ENCODE results near the gene HAO2.

The HAO2 gene

GRCh38 chr1:119326251-119326650 lies 42.3 kb upstream of the HAO2 start:
- H3K27ac ChIP-seq: no peak overlapping the region
- TF ChIP-seq CTCF (IDR thresholded peaks at IDR 0.05; ENCODE audit: low read depth, low read length, missing control alignments): no peak
- in situ Hi-C loops (cut with HindIII; ENCODE audit: low pct_ligation_motif_present, low sequenced_read_pairs): no loop called here
- no peaks in the 10 kb centered on the region for H3K36me3 ChIP-seq (replicated peaks)
- DNase-seq: no peak
- no peak overlapping the region for H3K4me3 ChIP-seq (ENCODE audit: low read depth, low read length)
- H3K27me3 ChIP-seq (replicated peaks): no peaks in the 10 kb centered on the region

GRCh38 chr1:119327094-119327449 lies 41.5 kb upstream of the HAO2 start:
- H3K27ac ChIP-seq: no peak overlapping the region

GRCh38 chr1:119327450-119328155 lies 41.0 kb upstream of the HAO2 start:
- H3K36me3 ChIP-seq (replicated peaks): no peaks in the 10 kb centered on the region
- no peaks in the 10 kb centered on the region for H3K27me3 ChIP-seq (replicated peaks)
- peak; percentile 74 for TF ChIP-seq CTCF (IDR thresholded peaks at IDR 0.05; ENCODE audit: low read depth, low read length, missing control alignments)
- DNase-seq: no peak
- in situ Hi-C loops (cut with HindIII; ENCODE audit: low pct_ligation_motif_present, low sequenced_read_pairs): no loop called here
- H3K4me3 ChIP-seq (ENCODE audit: low read depth, low read length): peak overlapping the region; percentile 47
- no peak overlapping the region for H3K27ac ChIP-seq

More at GRCh38 chr1:119327094-119327449, 41.5 kb upstream of the HAO2 start:
- Histone ChIP-seq H3K27me3 (replicated peaks) (no peaks in the 10 kb centered on the region), H3K4me3 (ENCODE audit: low read depth, low read length) (peak overlapping the region; percentile 47), H3K36me3 (replicated peaks) (no peaks in the 10 kb centered on the region)
- DNase-seq: no peak
- no peak for TF ChIP-seq CTCF (IDR thresholded peaks at IDR 0.05; ENCODE audit: low read depth, low read length, missing control alignments)
- in situ Hi-C loops (cut with HindIII; ENCODE audit: low pct_ligation_motif_present, low sequenced_read_pairs): no loop called here

GRCh38 chr1:119329541-119330461 lies 38.8 kb upstream of the HAO2 start:
- H3K36me3 ChIP-seq (replicated peaks): no peaks in the 10 kb centered on the region
- TF ChIP-seq CTCF (IDR thresholded peaks at IDR 0.05; ENCODE audit: low read depth, low read length, missing control alignments): no peak
- no peak overlapping the region for H3K27ac ChIP-seq
- in situ Hi-C loops (cut with HindIII; ENCODE audit: low pct_ligation_motif_present, low sequenced_read_pairs): no loop called here
- H3K4me3 ChIP-seq (ENCODE audit: low read depth, low read length): no peak overlapping the region
- DNase-seq: peak; percentile 15
- H3K27me3 ChIP-seq (replicated peaks): no peaks in the 10 kb centered on the region

- DNase-seq: no peak
- no peak for TF ChIP-seq CTCF (IDR thresholded peaks at IDR 0.05; ENCODE audit: low read depth, low read length, missing control alignments)
- in situ Hi-C loops (cut with HindIII; ENCODE audit: low pct_ligation_motif_present, low sequenced_read_pairs): no loop called here
- Histone ChIP-seq H3K36me3 (replicated peaks) (no peaks in the 10 kb centered on the region), H3K27me3 (replicated peaks) (no peaks in the 10 kb centered on the region), H3K27ac (no peak overlapping the region), H3K4me3 (ENCODE audit: low read depth, low read length) (no peak overlapping the region)
Measured at GRCh38 chr1:119330466-119331189, 38.0 kb upstream of the HAO2 start.

Data from brain microvascular endothelial cell (primary cell).